Hepatocyte (in vitro differentiated cells): ENCODE data around the gene DNAAF3.

Experiments used
- CTCF ChIP-seq: fragments of 200-600 bp; sonication (generic); IDR thresholded peaks from 2 replicates; pipeline ENCODE4 v1.5.1; 2016; ENCODE audit warnings: antibody characterized with exemption, mild to moderate bottlenecking; ENCODE audit not compliant: poor library complexity
- EZH2 ChIP-seq: fragments of 200-600 bp; sonication (generic); IDR thresholded peaks from 2 replicates; pipeline ENCODE4 v1.6.1; 2016; ENCODE audit warnings: antibody characterized with exemption, mild to moderate bottlenecking, borderline replicate concordance
- EZH2phosphoT487 ChIP-seq: fragments of 200-600 bp; sonication (generic); IDR thresholded peaks from one replicate; pipeline ENCODE4 v1.6.1; 2018; ENCODE audit warnings: antibody characterized with exemption, mild to moderate bottlenecking, low read depth, moderate library complexity; ENCODE audit not compliant: unreplicated experiment, severe bottlenecking

DNA sequence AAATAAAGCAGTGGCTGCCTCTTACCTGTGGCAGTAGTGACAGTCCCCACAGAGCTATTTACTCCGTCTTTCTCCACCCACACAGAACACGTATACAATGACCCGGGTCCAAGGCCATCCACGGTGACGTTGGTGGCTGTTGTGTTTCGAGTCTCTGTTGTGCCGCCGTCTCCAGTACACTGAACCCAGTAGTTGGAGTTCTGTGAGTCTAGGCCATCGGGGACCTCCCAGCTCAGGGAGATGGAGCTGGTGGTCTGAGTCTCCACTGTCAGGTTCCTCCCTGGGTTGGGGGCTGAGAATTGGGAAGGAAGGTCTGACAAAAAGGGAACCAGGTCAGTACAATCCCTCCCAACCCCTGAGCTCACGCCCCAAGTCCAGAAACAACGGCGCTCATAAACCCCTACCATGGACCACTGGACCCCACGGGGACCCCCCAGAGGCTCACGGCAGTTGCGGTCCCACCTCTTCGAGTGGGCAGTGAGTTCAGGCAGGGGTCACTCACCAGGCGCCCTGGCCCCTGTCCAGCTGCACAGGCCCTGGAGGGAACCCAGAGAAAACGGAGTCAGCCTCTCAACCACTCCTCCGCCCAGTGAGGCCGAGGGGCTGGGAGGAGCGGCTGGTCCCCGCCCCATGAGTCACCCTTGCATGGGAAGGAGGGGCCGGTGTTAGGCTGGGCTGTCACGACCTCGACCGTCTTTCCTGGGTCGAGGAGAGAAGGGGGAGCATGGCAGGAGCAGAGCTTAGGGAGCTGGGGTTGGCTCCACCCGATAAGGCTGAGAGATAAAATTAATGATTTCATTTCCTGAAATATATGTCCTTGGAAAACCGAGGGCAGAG, 40.5 kb upstream of the DNAAF3 start:
- TF ChIP-seq CTCF (no peak), EZH2 (no peak), EZH2phosphoT487 (no peak)
